Fibroblast of lung (primary cell): ENCODE results near the gene IL16.

Source experiments
- CTCF ChIP-seq, 2 donors: IDR thresholded peaks in 1 of 2; conservative IDR thresholded peaks in 1 of 2; 1 replicate in 1 of 2; 2 replicates in 1 of 2; pipeline ENCODE4 v1.5.1; 2011 to 2012; ENCODE audit warnings: low read length in 2 of 2, control low read depth in 1 of 2, inconsistent platforms in 1 of 2, low read depth in 1 of 2, mild to moderate bottlenecking in 1 of 2
- EZH2 ChIP-seq: IDR thresholded peaks from 2 replicates; pipeline ENCODE4 v1.5.1; 2012; ENCODE audit warnings: low read length, control low read depth, mild to moderate bottlenecking; ENCODE audit errors: missing control alignments

GRCh38 chr15:81288040-81288439 is 91.4 kb downstream of the IL16 start:
- TF ChIP-seq EZH2 (no peak), CTCF (conservative IDR thresholded peaks at IDR 0.05 in 1 of 2, IDR thresholded peaks at IDR 0.05 in 1 of 2; ENCODE audit: low read depth in 1 of 2, low read length in 2 of 2) (no peak)
